NCI-H128 (cell line): ENCODE results near the gene MGLL.

Experiments
- DNase-seq: peaks from one replicate; lab custom pipeline; 2025; ENCODE audit not compliant: unreplicated experiment; lab: John Stamatoyannopoulos, UW

Gene MGLL

DNA sequence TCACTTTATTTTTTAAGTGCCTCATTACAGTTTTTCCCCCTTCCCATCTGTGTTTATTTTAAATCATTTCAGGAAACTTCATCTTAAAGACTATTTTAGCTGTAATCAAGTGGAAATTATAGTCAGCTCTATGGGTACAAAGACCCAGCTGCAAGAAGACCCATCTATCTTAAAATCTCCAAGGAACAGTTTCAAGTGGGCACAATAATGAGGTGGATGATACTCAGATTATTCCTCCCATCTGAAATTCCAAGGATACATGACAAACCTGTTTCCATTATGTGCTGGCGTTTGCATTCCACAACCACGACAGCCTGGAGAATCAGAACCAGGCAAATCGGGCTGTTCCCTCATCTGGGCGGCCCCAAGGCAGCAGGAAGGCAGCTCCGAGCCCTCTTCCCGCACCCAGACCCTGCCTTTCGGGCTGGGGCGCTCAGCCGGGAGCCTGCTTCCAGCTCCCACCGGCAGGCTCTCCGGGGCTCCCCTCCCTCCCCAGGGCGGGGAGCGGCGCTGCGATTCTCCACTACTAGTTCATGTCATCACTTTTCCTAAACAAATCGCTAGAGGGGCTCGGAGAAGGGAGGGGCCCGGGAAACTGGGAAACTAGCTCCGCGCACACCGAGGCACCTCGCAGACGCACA lies at the start of gene MGLL:
Gene MGLL (minus strand): TSS at position 475 of the 641 bp plus-strand sequence. CDS start 197 bp downstream, at position 278.
- no peak for DNase-seq

DNA sequence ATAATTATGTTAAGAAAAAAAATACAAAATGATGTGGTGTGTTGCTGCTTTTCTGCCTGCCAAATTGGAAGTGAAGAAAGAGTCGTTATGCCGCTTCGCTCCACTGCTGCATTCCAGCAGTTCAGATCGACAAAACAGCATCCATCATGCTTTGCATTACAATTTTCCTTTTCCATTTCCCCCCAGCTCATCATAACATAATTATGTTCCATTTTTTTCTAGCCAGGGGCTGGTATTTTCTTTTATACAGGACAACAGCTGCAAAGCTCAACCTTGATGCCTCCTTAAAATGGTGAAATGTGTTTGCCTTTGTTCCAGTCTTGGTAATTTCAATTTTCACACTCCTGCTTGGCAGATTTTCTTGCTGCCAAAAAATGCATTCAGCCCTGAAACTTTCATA lies 47.8 kb upstream of the MGLL start:
- DNase-seq: no peak

DNA sequence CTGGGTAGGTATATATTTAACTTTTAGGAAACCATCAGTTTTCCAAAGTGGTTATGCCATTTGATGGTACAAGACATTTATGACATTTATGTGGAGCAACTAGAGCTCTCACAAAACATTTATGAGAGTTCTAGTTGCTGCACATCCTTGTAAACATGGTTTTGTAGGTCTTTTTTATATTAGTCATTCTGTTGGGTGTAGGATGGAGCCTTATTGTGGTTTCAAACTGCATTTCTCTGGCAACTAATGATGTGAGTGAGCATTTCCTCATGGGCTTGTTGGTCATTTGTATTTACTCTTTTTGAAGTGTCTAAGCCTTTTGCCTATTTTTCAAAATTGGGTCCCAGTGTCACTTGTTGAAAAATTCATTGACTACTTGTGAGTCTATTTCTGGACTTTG lies 45.7 kb upstream of the MGLL start:
- DNase-seq: no peak

DNA sequence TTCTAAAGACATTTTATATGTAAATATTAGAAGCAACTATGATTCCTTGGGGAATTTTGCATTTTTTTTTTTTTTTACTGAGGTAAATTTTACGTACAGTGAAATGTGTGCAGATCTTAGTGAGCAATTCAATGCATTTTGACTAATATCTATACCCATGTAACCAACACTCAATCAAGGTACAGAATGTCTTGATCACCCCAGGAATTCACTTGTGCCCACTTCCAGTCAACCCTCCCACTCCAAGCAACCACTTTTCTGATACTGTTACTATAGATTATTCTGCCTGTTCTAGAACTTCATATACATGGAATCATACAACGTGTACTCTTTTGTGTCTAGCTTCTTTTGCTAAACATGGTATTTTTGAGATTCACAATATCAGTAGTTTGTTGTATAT lies 45.1 kb upstream of the MGLL start:
- no peak for DNase-seq

DNA sequence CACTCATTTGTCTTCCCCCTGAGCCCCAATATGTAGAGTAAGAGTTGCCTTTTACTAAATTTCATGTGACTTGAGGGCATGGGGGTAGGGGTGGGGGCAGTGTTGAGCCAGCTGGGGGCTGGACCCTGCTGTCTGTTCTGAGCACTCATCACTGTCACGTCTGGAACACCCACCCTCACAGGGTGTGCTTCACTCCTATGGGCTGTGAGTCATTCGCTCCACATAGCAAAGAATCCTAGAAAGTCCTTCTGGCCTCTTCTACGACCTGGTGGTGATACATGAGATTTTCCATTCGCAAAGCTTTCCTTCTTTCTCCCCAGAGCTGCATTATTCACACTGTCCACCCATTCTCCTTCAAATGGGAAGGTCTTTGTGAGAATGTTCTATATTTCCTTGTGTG lies 43.6 kb upstream of the MGLL start:
- DNase-seq: no peak

DNA sequence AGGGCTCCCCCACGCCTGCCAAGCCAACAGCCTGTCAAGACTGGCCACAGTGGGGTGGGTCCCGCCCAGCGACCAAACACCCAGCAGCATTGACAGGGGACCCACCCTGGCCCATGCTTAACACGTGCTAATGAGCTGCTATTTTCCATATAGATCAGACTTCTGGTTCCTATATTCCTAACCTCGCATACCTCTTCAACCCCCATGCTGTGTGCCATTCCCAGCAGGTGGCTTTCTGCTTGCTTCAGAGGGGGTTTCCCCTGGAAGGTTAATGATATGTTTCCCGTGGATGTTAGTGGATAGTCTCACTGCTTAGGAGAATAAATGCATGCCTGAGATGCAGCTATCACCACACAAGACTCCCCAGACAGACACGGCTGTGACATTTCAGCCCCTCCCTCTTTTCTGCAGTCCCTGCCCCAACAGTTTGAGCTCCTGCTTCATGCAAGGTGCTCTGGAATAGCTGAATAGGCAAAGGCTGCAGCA lies 37.9 kb upstream of the MGLL start:
- no peak for DNase-seq

DNA sequence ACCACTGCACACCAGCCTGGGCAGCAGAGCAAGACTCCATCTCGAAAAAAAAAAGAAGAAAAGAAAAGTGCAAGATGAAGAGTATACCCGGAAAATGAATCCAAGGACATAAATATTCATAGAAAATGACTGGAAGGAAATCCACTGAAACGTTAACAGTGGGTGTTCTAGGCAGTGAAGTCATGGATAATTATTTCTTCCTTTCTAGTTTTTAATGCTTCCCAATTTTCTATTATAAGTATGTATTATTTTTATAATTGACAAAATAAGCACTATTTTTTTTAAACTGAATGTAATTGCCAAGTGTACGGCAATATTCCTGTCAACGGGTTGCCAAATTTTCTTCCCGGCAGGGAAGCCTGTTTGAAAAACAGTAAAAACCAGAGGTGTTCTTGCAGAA lies 37.4 kb upstream of the MGLL start:
- DNase-seq: no peak

DNA sequence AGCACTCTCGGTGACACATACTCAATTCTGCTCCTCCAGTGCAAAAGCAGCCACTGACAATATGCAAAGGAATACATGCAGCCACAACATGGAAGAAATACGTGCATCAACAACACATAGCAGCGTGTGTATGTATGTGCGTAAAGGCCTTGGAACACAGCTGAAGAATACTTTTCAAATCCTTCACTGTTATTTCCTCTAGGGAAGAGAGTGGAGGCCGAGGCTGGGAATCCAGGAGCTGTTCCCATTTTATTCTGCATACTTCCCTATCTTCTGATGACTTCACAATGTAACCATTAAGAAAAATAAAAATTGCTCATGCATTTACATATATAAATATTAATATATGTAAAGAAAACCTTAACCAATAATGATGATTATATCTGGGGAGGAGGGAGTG lies 36.6 kb upstream of the MGLL start:
- no peak for DNase-seq

DNA sequence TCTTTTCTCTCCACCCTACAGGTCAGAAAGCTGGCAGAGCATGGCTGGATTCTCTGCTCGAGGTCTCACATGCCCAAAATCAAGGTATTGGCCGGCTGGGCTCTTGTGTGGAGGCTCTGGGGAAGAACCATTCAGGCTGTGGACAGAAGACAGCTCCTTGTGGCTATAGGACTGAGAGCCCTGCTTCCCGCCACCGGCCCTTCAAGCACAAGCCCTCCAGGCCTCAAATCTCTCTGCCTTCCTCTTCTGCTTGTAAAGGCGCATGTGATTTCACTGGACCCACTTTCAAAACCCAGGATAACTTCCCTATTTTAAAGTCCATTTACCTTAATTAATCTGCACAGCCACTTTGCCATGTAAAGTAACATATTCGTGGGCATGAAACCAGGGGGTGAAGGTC lies 36.2 kb upstream of the MGLL start:
- DNase-seq: no peak

DNA sequence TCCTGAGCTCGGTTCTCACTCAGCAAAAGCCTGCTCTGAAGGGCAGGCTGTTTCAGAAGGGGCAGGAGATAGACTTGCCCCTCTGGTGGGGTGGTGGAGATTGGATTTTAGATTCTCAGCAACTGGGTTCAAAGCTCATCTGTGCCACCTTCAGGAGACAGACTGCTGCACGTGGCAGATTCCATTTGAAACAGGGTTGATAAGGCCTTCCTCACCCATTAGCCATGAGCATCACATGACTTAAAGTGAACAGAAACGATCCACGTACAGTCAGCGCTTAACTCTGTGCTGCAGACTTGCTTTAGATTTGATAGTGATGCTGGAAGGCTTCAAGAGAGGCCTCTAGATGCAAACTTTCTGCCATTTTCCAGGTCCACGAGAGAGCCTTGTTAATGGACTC lies 35.0 kb upstream of the MGLL start:
- DNase-seq: no peak

DNA sequence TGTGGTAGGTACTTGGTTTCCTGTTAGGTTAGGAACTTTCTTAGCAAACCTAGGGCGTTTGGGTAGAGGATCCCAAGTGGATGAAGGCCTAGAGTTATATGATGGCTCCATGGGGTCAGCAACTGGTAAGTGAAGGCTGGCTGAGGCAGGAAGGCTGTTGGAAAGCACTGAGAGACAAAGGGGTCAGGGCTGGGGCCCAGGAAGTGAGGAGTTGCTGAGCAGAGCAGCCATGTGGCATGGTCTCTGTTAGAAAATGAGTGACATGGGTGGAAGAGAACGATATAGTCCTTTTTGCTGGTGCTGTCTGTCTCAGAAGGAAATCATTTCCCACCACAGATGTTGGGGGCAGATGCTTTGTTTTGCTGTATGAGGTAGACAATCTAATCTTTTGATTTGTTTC lies 34.5 kb upstream of the MGLL start:
- no peak for DNase-seq

DNA sequence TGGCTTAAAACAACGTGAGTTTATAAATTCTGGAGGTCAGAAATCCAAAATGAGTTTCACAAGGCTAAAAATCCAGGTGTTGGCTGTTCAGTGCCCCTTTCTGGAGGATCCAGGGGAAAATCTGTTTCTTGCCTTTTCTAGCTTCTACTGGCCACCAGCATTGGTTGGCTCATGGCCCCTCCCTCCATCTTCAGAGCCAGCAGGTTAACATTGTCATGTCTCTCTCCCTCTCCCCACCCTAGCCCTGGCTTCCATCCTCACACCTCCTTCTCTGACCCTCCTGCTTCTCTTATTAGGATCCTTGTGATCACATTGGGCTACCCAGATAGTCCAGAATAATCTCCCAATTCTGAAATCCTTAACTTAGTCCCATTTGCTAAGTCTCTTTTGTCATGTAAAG lies 32.9 kb upstream of the MGLL start:
- DNase-seq: no peak

DNA sequence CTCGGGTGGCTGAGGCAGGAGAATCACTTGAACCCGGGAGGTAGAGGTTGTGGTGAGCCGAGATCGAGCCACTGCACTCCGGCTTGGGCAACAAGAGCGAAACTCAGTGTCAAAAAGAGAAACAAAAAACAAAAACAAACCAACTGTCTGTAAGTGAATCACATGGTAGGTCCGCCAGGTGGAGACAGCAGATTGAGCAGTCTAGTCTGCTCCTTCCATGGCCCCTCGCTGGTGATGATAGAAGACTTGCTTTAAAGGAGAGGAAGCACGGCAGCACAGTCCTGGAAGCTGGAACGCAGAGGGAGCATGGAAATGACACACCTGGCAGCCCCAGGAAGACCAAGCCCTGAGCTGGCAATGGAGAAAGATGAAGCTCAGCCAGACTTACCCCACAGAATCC lies 31.4 kb upstream of the MGLL start:
- no peak for DNase-seq

DNA sequence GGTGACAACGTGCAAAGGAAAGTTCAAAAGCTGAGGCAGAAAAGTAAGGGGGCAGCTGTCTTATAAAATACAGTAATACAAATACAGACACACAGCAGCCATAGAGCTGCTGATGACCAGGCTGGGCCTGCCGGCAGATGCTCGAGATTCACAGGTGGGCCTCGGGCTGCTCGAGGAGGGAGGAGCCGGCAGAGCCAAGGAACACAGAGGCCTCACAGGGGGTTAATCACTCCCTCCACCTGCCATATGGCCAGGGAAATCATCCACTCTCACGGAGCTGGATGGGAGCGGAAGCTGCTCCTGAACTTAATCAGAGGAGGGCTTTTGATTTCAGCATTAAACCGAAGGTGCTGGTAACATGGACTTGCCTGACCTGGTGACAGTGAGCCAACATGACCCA lies 29.6 kb upstream of the MGLL start:
- DNase-seq: peak; percentile 68

DNA sequence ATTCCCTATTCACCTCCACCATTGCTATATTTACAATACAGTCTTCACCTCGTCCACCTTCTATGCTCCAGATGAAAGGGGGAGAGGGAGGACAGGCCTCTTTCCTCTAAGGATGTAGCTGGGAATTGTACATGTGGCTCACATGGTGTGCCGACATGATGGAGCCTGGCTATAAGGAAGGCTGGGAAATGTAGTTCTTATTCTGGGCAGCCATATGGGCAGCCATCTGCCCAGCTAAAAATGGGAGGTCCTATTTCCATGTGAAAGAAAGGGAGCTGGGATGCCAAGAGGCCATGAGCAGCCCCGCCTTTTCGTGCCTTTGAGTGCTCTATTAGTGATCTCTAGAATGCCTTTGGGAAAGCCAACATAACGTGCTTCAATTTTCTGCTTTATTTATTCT lies 27.1 kb upstream of the MGLL start:
- DNase-seq: no peak

DNA sequence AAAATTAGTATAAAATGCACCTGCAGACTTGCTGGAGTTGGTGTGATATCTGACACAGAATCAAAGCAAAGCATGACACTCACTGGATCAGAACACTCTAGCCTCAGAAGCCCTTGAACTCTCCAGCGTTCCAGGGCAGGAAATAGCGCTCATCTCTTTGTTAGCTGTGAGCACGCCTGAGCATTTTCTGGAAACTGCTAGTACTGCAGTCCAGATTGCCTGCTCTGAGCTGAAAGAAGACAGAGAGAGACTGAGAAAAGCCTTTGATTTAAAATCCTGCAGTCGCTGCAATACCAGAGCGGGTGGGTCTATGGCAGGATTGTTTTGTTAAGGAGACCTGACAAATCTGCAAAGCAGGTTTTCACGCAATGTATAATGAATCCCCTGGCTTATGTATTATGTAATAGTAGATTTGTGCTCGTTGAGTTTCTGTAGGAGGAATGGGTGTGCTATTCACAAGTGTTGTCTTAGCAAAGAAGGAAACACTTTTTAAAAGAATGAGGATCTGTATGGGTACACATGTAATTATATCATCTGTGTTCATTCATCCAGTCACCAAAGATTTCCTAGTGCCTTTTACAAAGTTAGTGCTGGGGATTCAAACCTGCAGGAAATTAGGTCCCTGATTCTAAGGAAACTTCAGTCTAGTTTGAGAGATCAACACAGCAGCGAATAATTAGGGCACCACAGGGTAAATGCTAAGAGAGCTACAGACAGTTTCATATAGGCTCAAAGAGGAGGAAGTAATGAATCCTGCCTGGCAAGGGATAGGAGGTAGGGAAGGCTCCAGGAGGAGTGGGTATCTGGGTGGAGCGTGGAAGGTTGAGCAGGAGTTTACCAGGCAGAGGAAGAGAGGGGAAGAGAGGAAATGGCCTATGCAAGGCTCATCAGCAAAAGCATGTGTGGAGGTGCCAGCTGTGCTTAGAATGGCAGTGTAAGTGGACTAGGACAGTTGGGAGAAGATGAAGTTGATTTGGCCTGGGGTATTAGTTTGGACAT lies 26.1 kb upstream of the MGLL start:
- DNase-seq: no peak

DNA sequence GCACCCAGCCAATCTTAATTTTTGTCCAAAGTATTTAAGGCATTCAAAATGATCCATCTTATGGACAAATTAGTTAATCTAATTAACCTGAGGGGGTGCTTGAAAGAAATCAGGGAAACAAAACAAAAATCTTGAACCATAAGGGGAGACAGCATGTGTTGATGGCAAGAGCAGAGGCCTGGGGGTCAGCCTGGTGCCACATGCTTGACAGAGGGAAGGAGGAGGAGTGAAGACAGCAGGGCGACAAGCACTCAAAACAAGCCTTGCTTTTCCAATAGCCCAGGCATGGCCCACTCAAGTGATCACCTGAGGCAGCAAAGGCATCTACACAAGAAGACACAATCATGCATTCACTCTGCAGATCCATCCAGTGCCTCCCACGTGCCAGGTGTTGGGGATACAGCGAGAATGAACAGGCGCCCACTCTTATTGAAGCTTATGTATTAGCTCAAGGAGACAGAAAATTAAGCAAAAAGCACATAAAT lies 25.0 kb upstream of the MGLL start:
- no peak for DNase-seq

DNA sequence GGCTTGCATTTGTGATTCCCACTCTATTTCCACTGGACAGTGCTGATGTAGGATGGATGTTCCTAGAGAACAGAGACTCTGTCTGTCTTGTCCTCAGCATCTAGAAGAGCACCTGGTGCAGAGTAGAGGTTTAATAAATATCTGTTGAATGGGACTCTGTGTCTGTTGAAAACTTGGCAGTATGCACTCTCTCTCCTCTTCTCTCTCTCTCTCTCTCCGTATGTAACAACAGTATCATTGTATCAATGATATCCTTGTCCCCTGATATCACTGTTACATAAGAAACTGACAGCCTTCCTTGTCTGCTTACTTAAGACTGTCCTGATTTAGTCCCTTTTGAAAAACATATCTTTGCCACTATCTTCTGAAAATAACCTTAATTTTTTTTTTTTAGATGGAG lies 24.3 kb upstream of the MGLL start:
- no peak for DNase-seq

DNA sequence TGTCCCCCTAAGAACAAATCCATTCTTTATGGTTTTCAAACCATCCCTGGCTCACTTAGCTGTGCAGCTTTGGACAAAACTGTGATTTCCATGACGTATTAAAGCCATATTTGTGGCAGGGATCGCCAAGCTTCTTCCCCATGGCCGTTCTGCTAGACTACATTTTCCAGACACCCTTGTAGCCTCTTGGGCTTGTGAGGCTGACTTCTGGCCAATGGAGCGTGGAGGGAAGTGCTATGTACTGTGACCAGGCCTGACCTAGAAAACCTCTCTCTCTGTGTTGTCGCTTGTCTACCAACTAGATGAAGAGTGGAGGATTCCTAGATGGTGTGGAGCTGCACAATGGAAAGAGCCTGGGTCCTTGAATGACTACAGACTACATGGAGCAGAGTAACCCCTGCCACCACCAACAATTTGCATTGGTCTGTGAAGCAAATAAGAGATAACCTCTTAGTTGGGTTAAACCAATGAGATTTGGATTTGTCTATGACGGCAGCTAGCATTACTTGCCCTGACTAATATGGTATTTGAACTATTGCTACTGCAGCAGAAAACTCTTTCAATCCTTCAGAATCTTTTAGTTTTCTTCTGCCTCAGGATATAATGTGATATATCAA lies 22.1 kb upstream of the MGLL start:
- DNase-seq: no peak

DNA sequence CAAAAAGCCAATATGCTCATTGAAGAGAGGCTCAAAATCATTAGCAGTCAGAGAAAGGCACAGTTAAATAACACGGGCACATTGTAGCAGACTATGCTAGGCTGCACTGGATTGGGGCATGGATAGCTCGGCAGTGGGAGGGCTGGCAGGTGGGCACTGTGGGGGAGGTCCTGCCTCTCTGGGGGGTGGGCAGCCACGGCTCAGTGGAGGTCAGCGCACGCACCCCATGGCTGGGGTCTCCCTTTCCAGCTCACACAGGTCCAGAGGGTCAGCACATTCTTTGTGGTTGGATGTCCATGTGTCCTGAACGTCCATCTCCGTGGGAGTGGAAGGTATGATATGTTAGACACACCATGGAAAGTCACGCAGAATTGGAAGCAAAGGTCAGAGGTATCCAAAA lies 18.4 kb upstream of the MGLL start:
- DNase-seq: no peak

DNA sequence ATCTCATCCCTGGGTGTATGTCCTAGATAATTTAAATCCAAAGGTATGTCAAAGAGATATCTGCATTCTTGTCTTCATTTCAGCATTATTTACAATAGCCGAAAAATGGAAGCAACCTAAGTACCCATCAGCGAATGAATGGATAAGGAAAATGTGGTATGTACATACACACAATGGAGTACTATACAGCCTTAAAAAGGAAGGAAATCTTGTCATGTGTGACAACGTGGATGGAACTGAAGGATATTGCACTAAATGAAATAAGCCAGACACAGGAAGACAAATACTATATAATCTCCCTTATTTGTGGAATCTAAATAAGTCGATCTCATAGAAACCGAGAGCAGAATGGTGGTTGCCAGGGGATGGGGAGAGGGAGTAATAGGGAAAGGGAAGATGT lies 16.8 kb upstream of the MGLL start:
- DNase-seq: no peak
